ENCODE data around the gene CCM2L.

Gene CCM2L

GRCh38 chr20:32010101-32010500 lies at the start of gene CCM2L:
TSS of gene CCM2L (plus strand) at chr20:32010438. CDS start at chr20:32010455, 17 bp downstream.
- no peak for FAIRE-seq

DNA sequence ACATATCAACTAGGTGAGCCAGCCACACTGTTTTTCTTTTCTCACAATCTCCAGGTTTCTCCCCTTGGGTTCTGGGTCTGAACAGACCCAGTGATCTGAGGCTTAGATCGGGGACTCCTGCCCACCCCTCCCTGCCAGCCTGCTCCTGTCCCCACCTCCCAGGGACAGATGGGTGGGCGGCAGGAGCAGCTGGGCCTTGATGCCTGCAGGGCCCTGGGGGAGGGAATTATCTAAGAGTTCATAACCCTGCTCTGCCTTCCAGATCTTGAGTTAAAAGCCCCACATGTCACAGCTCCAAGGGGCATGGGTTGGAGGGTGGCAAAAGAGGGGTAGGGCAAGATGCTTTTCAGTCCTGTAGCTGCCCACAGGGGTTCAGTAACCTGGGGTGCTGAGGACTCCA lies 47.5 kb upstream of the CCM2L start:
- no peak for FAIRE-seq

DNA sequence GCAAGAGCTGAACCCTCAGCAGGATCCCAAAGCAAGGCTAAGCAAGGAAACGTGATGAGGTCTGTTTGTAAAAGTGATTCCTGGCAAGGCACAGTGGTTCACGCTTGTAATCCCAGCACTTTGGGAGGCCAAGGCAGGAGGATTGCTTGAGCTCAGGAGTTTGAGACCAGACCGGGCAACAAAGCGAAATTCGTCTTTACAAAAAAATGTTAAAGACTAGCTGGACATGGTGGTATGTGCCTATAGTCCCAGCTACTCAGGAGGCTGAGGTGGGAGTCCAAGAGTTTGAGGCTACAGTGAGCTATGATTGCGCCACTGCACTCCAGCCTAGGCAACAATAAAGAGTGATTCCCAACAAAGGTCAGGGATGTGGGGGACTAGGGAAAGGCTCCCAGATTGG lies 46.3 kb upstream of the CCM2L start:
- FAIRE-seq: no peak

GRCh38 chr20:31966991-31967655 lies 43.1 kb upstream of the CCM2L start:
- FAIRE-seq: no peak

- no peak for FAIRE-seq
These were observed 42.4 kb upstream of the CCM2L start, which contains the start of gene XKR7 for GRCh38 chr20:31967830-31968249. TSS of gene XKR7 (plus strand) at chr20:31968151. CDS start at chr20:31968176, 25 bp downstream.

GRCh38 chr20:31968291-31969126 lies 41.7 kb upstream of the CCM2L start:
- no peak for FAIRE-seq

GRCh38 chr20:31969991-31970390 lies 40.2 kb upstream of the CCM2L start:
- FAIRE-seq: no peak

GRCh38 chr20:31972471-31973021 lies 37.7 kb upstream of the CCM2L start:
- FAIRE-seq: no peak

DNA sequence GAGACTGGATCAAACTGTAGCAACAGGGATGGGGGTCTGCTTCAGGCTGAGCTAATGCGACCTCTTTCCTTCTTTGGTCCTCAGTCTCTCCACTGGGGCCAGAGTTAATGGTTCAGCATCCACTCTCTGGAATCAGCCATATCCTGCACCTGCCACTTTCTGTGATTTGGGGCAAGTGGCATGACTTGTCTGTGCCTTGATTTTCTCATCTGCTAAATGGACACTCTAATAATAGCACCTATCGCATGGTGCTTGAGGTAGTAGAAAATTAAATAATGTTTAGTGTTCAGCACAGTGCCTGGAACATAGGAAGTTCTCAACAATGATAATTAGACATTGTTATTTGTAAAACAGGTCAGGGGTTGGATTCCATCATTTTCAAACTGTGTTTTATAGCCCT lies 35.9 kb upstream of the CCM2L start:
- no peak for FAIRE-seq

DNA sequence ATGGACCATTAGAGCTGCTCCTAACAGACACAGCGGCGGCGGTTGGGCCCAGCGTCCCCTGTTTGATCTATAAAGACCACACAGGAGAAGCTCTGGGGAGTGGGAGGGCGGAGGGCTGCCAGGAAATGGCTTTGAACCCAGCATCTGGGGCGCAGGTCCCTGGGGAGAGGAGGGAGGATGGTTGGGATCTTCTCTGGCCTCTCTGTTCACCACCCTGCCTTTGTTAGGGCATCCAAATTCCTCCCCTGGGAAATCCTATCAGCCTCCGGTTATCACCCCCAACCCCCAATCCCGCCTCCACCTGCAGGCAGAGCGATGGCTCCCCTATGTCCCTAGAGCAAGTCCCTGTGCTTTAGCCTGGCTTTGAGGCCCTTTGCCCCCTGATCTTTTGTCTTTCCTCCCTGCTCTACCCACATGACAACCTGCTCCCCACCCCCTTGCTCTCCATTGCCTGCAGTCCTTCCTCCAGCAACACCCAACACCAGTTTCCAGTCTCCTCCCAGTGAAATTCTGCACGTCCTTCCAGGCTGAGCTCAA lies 35.2 kb upstream of the CCM2L start:
- FAIRE-seq: no peak

DNA sequence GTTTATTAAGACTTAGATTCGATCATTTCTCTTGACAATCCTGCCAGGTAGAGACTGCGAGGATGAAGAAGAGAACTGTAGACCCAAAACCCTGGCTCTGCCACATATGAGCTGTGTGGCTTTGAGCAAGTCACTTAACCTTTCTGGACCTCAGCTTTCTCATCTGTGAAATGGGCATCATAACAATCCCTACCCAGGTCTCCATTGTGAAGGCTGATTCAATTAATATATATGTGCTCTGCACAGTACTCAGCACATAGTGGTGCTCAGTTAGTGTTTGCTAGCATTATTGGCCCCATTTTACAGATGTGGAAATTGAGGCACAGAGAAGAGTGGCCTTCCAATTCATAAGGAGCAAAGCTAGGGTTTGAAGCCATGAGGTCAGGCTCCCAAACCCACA lies 34.4 kb upstream of the CCM2L start:
- no peak for FAIRE-seq

DNA sequence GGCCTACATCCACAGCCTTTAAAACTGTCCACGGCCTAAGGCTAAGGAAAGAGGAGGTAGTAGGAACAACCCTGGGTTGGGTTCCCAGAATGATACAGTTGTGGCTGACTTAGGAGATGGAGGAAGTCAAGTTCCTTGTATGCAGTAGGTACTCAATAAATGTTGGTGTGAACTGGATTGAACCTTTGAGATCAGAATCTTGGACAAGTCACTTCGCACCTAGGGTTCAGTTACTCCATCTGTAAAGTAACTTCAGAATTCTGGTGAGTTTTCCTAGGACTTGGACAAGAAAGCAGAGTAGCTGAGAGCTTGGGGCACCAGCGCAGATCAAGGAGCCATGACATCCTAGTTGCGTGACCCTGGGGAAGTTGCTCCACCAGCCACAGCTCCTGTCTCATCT lies 33.2 kb upstream of the CCM2L start:
- no peak for FAIRE-seq

DNA sequence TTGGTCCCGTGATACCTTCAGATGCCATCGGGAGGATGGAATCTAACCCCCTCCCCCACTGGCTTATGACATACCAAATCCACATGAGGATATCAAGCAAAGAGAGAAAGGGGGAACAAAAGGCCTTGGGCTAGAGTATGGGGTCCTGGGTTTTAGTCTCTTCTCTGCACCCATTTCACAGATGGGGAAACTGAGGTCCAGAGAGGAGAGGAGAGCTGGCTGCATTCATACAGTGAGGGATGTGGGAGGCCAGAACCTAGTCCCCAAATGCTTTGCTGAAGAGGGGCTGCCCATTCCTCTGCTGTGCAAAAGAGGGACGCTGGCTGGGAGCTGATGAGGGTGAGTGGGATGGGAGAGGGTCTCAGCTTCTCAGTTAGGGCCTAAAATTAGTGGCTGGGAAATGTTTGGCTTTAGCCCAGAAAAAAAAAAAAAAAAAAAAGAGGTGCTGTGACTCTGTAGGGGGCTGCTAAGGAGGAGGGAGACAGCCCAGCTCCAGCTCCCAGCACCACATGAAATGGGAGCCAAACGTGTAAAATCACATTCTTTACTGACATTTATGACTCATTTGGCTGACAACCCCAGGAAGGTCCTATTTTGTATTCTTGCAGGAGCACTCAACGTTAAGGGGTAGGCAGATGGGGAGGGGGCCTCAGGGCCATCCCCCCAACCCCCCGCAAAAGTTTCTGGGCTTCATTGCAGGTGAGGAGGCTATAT lies 30.4 kb upstream of the CCM2L start:
- FAIRE-seq: no peak

- FAIRE-seq: no peak
These were observed 28.5 kb upstream of the CCM2L start for GRCh38 chr20:31981784-31982183.

DNA sequence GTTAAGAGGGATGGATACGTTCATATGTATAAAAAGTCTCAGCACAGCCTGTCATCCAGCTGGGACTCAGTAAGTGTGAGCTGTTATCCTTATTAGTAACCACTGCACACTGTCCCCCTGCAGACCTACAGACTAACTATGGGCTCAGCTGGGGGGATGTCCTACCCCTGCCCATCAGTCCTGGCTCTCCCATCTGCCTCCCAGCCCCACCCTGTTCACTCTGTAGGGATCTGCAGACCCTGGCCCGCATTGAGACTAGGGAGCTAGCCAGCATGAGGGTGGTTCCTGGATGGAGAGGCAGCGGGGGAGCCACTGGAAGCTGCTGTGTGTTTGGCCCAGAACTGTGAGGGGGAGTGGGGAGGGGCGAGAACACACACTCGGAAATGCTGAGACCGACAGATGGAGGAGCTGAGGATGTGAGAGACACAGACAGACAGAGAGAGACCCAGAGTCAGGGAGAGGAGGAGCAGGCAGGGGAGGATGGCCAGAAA lies 25.2 kb upstream of the CCM2L start:
- FAIRE-seq: no peak

- no peak for FAIRE-seq
These were observed 22.5 kb upstream of the CCM2L start for GRCh38 chr20:31987744-31988143.

DNA sequence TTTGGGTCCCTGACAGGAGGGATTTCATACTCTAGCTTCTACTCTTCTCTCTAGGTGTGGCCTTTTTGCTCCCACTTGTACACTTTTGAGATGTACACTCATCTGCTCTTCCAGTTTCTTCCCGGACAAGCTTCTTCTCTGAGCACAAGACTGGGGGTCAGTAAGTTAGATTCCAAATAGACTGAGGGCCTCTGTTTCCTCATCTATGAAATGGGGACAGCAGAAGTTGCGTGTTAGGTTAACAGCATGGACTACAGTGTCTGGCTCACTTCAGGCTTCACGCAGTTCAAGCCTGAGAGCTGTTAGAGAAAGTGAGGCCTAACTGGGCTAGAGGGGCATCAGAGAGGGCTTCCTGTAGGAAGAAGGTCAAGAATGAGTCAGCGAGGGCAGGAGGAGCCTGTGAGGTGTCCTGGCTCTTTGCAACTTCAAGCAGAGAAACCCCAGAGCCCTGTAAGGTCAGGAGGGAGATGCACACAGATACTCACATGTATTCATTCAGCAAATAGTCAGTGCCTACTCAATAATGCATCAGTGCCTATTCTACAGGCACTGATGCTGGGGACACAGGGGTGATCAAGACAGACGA lies 21.7 kb upstream of the CCM2L start:
- no peak for FAIRE-seq

GRCh38 chr20:31989030-31989645 lies 21.1 kb upstream of the CCM2L start:
- no peak for FAIRE-seq

- no peak for FAIRE-seq
These were observed 19.4 kb upstream of the CCM2L start for GRCh38 chr20:31990641-31991338.

GRCh38 chr20:31991339-31991705 lies 18.9 kb upstream of the CCM2L start:
- no peak for FAIRE-seq

- FAIRE-seq: no peak
These were observed 18.2 kb upstream of the CCM2L start for GRCh38 chr20:31992086-31992485.

All from colon (tissue), 2 donors.